K562 (cell line): ENCODE measurements around the gene NUDT1. TPM values are rescaled to one million over a fixed set of nuclear protein-coding genes. Genes with fewer than 3 reads are reported as not detected.

Experiments used
- ARID3B ChIP-seq: fragments of 250-450 bp; sonication (Bioruptor Pico); IDR thresholded peaks from 2 replicates; pipeline ENCODE4 v1.4.0; 2020; ENCODE audit warnings: borderline replicate concordance
- BRD4 ChIP-seq: fragments of 200-600 bp; sonication (generic); IDR thresholded peaks from 2 replicates; pipeline ENCODE4 v1.6.1; 2017; ENCODE audit warnings: inconsistent platforms
- BRF1 ChIP-seq: IDR thresholded peaks from 3 replicates; pipeline ENCODE4 v1.6.1; 2011; ENCODE audit warnings: borderline replicate concordance, mild to moderate bottlenecking; ENCODE audit not compliant: insufficient read length; ENCODE audit errors: extremely low read depth
- COPS2 ChIP-seq: fragments of 450-650 bp; conservative IDR thresholded peaks from 2 replicates; pipeline ENCODE4 v1.6.1; 2016; ENCODE audit warnings: mild to moderate bottlenecking, moderate library complexity
- CXXC5 ChIP-seq: fragments of 250-450 bp; sonication (Bioruptor Pico); IDR thresholded peaks from 2 replicates; pipeline ENCODE4 v1.8.0; 2022; ENCODE audit warnings: inconsistent platforms, mild to moderate bottlenecking, moderate library complexity
- EP300 ChIP-seq: IDR thresholded peaks from 2 replicates; pipeline ENCODE4 v1.6.1; 2012; ENCODE audit warnings: low read length, improper control_type of control experiment
- FOXJ2 ChIP-seq: fragments of 200-800 bp; sonication (Bioruptor generic); IDR thresholded peaks from 2 replicates; pipeline ENCODE4 v1.6.1; 2016; ENCODE audit warnings: missing genetic modification characterization, missing compliant biosample characterization
- HDGF ChIP-seq: fragments of 450-650 bp; IDR thresholded peaks from 2 replicates; pipeline ENCODE4 v1.6.1; 2016
- KLF6 ChIP-seq: fragments of 250-450 bp; sonication (Bioruptor Pico); IDR thresholded peaks from 2 replicates; pipeline ENCODE4 v1.4.0; 2020; ENCODE audit warnings: mild to moderate bottlenecking, moderate library complexity, borderline replicate concordance
- NONO ChIP-seq, 2 experiments: fragments of 200-400 bp in 1 of 2; fragments of 450-650 bp in 1 of 2; formaldehyde crosslinking in 1 of 2; IDR thresholded peaks; 2 replicates each; pipeline ENCODE4 v1.6.1; 2017; ENCODE audit warnings: low read depth in 2 of 2, mild to moderate bottlenecking in 2 of 2, moderate library complexity in 2 of 2, low read length in 1 of 2
- PHF21A ChIP-seq: fragments of 450-650 bp; IDR thresholded peaks from 2 replicates; pipeline ENCODE4 v1.6.1; 2017; ENCODE audit warnings: low read depth, borderline replicate concordance
- POLR2B ChIP-seq: fragments of 450-650 bp; IDR thresholded peaks from 2 replicates; pipeline ENCODE4 v1.6.1; 2018; ENCODE audit warnings: low read depth; ENCODE audit not compliant: partially characterized antibody
- PRPF4 ChIP-seq: fragments of 200-400 bp; formaldehyde crosslinking; IDR thresholded peaks from one replicate; pipeline ENCODE4 v1.6.1; 2017; ENCODE audit warnings: low read length, low read depth, mild to moderate bottlenecking; ENCODE audit not compliant: insufficient read depth, poor library complexity, severe bottlenecking
- SAFB ChIP-seq: fragments of 200-400 bp; formaldehyde crosslinking; IDR thresholded peaks from 2 replicates; pipeline ENCODE4 v1.6.1; 2017; ENCODE audit warnings: low read depth, low read length, borderline replicate concordance
- TRIM28 ChIP-seq: fragments of 450-650 bp; IDR thresholded peaks from 2 replicates; pipeline ENCODE4 v1.6.1; 2017
- TSC22D4 ChIP-seq: fragments of 450-650 bp; IDR thresholded peaks from 2 replicates; pipeline ENCODE4 v1.6.1; 2016; ENCODE audit warnings: missing genetic modification characterization, missing biosample characterization, control low read depth
- VEZF1 ChIP-seq: fragments of 200-800 bp; sonication (Bioruptor generic); IDR thresholded peaks from 2 replicates; pipeline ENCODE4 v1.6.1; 2017; ENCODE audit warnings: missing genetic modification characterization, missing compliant biosample characterization
- ZBTB7A ChIP-seq: IDR thresholded peaks from 2 replicates; pipeline ENCODE4 v1.6.1; 2011; ENCODE audit warnings: low read depth, mild to moderate bottlenecking, low read length, moderate library complexity, borderline replicate concordance; ENCODE audit not compliant: control insufficient read depth
- ZFP36 ChIP-seq: fragments of 150-350 bp; IDR thresholded peaks from 2 replicates; pipeline ENCODE4 v1.6.1; 2018; ENCODE audit warnings: low read length, low read depth; ENCODE audit not compliant: partially characterized antibody
- ZNF184 ChIP-seq: sonication (generic); formaldehyde crosslinking; IDR thresholded peaks from 2 replicates; pipeline ENCODE4 v1.5.0; 2020; ENCODE audit warnings: missing genetic modification reagents
- ZNF253 ChIP-seq: fragments of 250-450 bp; sonication (Bioruptor Pico); conservative IDR thresholded peaks from 2 replicates; pipeline ENCODE4 v1.6.1; 2021; ENCODE audit warnings: mild to moderate bottlenecking
- ZNF263 ChIP-seq: sonication (generic); formaldehyde crosslinking; IDR thresholded peaks from 2 replicates; pipeline ENCODE4 v1.8.0; 2022; ENCODE audit warnings: mild to moderate bottlenecking, missing genetic modification reagents, borderline replicate concordance
- ZNF277 ChIP-seq: fragments of 250-450 bp; sonication (Bioruptor Pico); IDR thresholded peaks from 2 replicates; pipeline ENCODE4 v1.8.0; 2022; ENCODE audit warnings: inconsistent platforms, mild to moderate bottlenecking, moderate library complexity, borderline replicate concordance
- ZNF408 ChIP-seq: fragments of 250-450 bp; sonication (Bioruptor Pico); IDR thresholded peaks from 2 replicates; pipeline ENCODE4 v1.4.0; 2020; ENCODE audit warnings: low read depth, mild to moderate bottlenecking, moderate library complexity
- ZNF764 ChIP-seq: fragments of 250-450 bp; sonication (Bioruptor Pico); IDR thresholded peaks from 2 replicates; pipeline ENCODE4 v1.4.0; 2020; ENCODE audit warnings: low read depth, mild to moderate bottlenecking, moderate library complexity
- ZZZ3 ChIP-seq: fragments of 450-650 bp; IDR thresholded peaks from 2 replicates; pipeline ENCODE4 v1.6.1; 2016; ENCODE audit warnings: antibody characterized with exemption, mild to moderate bottlenecking, moderate library complexity
- polyA plus RNA-seq, 8 experiments: library from polyadenylated mRNA; depleted of rRNA in 4 of 8; stranded (reverse) in 5 of 8; unstranded in 3 of 8; fragments of >200 nt; fragmentation: Nextera tagmentation in 2 of 8; fragmentation: Illumina TruSeq in 1 of 8; extraction: Ambion mirVana in 2 of 8; extraction: Trizol in 1 of 8; gene quantifications; 2 replicates each; pipeline versions ENCODE4 v1.2.1 to v1.2.3, GENCODE V29; 2011 to 2014; ENCODE audit warnings: inconsistent platforms in 1 of 8, missing spikeins in 1 of 8
- total RNA-seq, 7 experiments: library from RNA; depleted of rRNA in 6 of 7; stranded (reverse); fragments of >200 nt in 6 of 7; fragmentation: Illumina TruSeq in 2 of 7; extraction: Trizol in 2 of 7; gene quantifications; 2 replicates each; pipeline versions ENCODE4 v1.2.1 to v1.2.3, GENCODE V29; 2011 to 2021; ENCODE audit warnings: low replicate concordance in 1 of 7

Gene NUDT1
- total and polyA plus RNA-seq, 9 of the 15 experiments (the other 6 are each of a cell fraction or from before 2014, with no cell fraction given) = 5.3 to 73.3 (median 29.6) TPM

- no peak for TF ChIP-seq BRF1
- TF ChIP-seq ZFP36 = peak; percentile 16
- TF ChIP-seq ZNF253 (CRISPR knock-in tag) = no peak
- 0 out of 2 replicates have a peak, but pooled peaks have one; percentile 23 for TF ChIP-seq ZNF263
- TF ChIP-seq PHF21A = no peak
- no peak for TF ChIP-seq KLF6 (CRISPR knock-in tag)
- no peak for TF ChIP-seq EP300
- TF ChIP-seq FOXJ2 (tag) = no peak
- peak; percentile 72; the same call in 1 of the 2 replicates for TF ChIP-seq TRIM28
- no peak for TF ChIP-seq ZNF277 (CRISPR knock-in tag)
- no peak for TF ChIP-seq POLR2B
- no peak for TF ChIP-seq COPS2
- no peak for TF ChIP-seq ZZZ3
- TF ChIP-seq HDGF = no peak
- no peak for TF ChIP-seq TSC22D4 (tag)
- TF ChIP-seq ZNF184 (CRISPR knock-in tag) = no peak
- no peak for TF ChIP-seq ZNF408 (CRISPR knock-in tag)
- TF ChIP-seq BRD4 = no peak
- TF ChIP-seq ZBTB7A = peak; percentile 98
- TF ChIP-seq ZNF764 (CRISPR knock-in tag) = no peak
- TF ChIP-seq CXXC5 = peak; percentile 99
- no peak for TF ChIP-seq PRPF4
- peak; percentile 75 to 89; a peak in 3 of 4 replicates for TF ChIP-seq NONO (IDR thresholded peaks at IDR 0.05; ENCODE audit: low read depth in 2 of 2, low read length in 1 of 2)
- peak; percentile 71; the same call in 1 of the 2 replicates for TF ChIP-seq SAFB
- 0 out of 2 replicates have a peak, but pooled peaks have one; percentile 39 for TF ChIP-seq VEZF1 (CRISPR knock-in tag)
- TF ChIP-seq ARID3B (CRISPR knock-in tag) = no peak
Measured at GRCh38 chr7:2232766-2233520, 9.1 kb upstream of the NUDT1 start, which contains the start of gene MAD1L1 (continued).
